Activated CD4-positive, CD25-positive, alpha-beta regulatory T cell treated with anti-CD3 and anti-CD28 coated beads, Interleukin-2, amount 50 U/mL, for 72 hours (primary cell): Measurements from ENCODE around the gene PAX8.
"Not testable (repeated sequence)": the region's sequence is repeated elsewhere in the genome, so short reads cannot be mapped to it uniquely, and the experiment has no call there.

Experiments used
- DNase-seq: peaks from one replicate; pipeline ENCODE4 v3.0.0; 2021

PAX8 gene

GRCh38 chr2:113278742-113279139, at the start of gene PAX8:
TSS of gene PAX8 (minus strand) at chr2:113278921. CDS start at chr2:113278394, 527 bp downstream.
- DNase-seq = no peak

DNA sequence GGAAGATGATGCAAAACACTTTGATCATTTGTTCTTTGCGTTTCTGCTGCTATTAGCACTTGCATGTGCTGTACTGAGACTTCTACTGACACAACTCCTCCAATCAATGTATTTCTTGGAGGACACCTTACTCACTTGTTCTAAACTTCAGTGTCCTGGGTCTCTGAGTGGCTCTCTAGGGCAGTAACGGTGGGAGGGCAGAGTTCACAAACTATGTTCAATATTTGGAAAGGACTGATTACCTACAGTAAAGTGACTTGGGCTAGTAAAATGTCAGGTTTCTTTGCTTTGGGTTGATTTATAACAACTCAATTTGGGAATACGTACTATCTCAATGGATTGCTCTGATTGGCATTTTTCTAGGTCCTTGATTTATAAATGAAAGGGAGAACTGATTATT, 49.3 kb upstream of the PAX8 start:
- no peak for DNase-seq

GRCh38 chr2:113325161-113325731, 46.5 kb upstream of the PAX8 start:
- not testable (repeated sequence) for DNase-seq

DNA sequence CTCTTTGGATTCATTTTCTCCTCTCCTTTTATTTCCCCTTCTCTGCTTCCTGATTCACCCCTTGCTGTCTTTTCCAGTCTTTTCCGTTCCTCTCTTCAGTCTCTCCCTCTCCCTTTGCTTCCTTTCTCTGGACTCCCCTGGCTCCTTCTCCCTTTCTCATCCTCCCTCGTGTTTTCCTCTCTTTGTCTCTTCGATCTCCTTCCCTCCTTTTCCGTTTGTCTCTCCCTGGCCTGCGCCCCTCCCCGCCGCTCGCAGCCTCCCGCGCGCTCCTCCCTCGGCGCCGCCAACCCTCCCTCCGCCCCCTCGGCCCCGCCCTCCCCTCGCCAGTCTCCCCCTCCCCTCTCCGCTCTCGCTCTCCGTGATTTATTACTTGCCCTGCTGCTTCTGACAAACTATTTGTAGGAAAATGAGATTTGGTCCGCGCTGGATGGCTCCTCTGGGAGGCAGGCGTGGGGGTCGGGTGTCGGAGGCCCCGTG, 46.0 kb upstream of the PAX8 start:
- peak; percentile 40 for DNase-seq

- DNase-seq = not testable (repeated sequence)
Measured at GRCh38 chr2:113323129-113323528, 44.4 kb upstream of the PAX8 start.

GRCh38 chr2:113320106-113320505, 41.4 kb upstream of the PAX8 start:
- DNase-seq = not testable (repeated sequence)

DNA sequence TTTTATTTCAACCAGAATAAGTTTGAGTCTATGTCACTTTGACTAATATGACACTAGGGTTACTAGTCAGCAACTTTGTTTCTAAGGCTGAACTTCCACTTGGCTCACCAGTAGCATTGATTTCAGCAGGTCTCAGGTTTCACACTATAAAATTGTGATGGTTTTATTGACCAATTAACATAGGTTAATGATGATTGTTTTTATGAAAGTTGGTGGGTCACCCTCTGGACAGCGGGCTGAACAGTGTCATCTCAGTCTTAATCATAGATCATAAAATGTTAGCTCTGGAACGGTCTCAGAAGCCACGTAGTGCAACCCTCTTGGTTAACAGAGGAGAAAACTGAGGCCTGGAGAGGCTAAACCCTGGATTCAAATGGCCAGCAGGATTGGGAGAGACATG, 40.2 kb upstream of the PAX8 start:
- not testable (repeated sequence) for DNase-seq

DNA sequence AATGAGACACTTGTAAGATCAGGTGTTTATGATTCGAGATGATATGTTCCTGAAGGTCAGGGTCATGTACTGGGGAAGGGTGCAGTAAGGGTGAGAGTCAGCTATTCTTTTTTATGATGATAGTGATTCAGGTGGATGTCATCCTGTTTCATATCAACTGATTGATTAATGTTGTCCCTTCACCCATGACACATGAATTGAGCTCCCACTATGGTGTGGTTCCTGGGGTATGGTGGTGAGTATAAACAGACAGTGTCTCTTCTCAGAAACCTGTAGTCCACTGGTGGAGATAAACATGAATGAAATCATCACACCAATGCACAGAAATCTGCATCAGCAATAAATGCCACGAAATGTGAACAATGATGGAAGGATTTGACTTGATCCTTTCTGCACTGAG, 37.4 kb upstream of the PAX8 start:
- no peak for DNase-seq

- DNase-seq = not testable (repeated sequence)
Measured at GRCh38 chr2:113314663-113315062, 35.9 kb upstream of the PAX8 start.

DNA sequence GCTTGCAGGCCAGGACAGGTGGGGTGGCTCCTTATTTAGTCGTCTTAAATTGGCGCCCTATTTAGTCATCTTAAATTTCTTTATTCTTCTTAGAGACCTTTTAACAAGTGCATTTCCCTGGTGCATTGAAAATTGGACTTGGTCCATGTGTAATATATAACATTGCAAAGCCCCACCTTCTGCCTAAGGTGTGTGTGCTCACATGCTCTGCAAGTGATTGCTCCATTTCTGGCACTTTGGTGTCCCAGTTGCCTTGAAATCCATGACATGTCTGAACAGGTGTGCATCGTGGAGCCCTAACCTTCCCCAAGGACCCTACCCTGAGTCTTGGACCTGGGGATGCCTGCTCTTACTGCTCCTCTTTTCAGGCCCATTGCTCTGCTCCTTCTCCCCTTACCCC, 35.5 kb upstream of the PAX8 start:
- not testable (repeated sequence) for DNase-seq

GRCh38 chr2:113311781-113312180, 33.1 kb upstream of the PAX8 start:
- DNase-seq = not testable (repeated sequence)

- DNase-seq = not testable (repeated sequence)
Measured at GRCh38 chr2:113311191-113311590, 32.5 kb upstream of the PAX8 start.

DNA sequence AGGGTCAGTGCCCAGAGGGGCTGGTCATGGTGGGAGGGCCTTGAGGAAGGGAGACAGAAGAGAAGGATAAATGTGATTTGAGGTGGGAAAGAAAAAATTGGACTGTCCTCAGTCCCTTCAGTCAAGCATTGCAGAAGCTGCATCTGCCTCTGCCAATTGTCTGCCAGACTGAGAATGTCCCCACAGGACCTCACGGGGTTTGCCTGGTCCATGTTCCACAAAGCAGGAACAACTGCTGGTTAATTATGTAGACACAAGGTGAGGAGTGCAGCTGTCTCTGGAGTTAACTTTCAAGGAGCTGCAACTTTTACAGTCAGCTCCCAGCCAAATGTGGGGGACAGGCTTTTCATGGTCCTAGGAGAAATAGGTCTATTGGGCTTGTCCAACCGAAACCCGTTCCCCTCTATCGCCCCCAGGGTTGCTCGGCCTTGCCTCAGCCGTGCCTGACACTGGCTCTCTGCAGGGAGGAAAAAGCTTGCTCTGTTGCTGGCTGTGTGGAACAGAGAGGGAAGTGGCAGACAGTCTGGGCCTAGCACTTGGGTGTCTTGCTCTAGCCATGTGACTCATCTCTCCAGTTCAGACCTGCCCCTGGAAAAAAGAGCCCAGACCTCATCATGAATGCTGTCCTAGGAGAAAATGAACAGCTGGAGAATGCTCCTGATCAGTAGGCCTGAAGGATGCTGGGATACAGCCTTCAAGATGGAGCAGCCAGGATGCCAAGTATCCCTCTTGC, 31.1 kb upstream of the PAX8 start:
- DNase-seq = no peak

DNA sequence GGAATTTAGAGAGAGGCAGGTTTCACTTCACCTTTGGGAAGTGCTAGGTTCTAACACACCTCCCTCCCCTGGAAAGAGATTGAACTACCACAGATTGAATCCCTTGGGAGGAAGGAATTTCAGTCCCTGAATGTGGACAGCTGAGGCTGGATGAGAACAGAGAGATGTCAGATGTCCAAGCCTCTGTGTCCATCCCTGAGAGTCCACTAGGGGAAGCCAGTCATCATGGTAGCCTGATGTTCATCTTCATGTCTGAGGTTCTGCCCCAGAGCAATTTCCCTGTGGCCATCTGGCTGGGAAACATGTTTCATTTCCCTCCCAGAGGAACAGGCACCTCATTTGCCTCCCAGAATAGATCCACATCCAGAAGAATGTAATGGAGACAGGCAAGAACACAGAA, 30.1 kb upstream of the PAX8 start:
- DNase-seq = not testable (repeated sequence)

- DNase-seq = not testable (repeated sequence)
Measured at GRCh38 chr2:113306207-113306606, 27.5 kb upstream of the PAX8 start.

DNA sequence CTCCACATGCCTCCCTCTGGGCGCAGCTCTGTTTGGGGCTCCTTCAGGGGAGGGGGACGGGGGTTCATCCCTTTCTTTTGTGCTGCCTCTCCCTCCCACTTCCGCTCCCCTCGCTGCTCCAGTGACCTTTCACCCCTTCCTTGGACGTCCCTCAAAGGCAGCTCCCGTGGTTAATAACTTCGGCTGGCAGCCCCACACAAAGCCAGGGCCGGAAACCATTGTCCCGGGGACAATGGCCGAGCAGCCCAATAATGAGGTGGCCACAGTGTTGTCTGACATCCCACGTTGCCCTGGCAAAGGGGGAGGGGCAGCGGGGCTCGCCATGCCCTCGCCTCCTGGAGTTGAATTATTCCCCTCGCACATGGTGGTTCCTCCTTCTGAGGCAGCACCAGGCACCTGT, 27.0 kb upstream of the PAX8 start:
- DNase-seq = not testable (repeated sequence)

DNA sequence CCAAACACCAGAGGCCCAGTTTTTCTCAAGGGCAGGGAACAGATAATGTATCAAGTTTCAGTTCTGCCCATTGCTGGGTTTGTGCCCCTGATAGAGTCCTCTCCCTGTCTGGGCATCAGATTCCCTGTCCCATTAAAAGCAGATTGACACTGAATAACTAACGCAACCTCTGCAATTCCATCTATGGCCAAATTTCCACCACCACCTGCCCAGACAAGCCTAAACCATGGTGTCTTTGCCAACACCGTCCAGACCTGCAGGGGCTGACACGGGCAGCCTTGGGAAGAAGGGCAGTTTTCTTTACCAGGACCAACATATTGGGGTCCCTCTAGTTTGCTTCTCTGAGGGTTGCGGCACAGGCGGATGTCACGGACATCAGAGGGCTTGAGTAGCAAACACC, 26.4 kb upstream of the PAX8 start:
- no peak for DNase-seq

DNA sequence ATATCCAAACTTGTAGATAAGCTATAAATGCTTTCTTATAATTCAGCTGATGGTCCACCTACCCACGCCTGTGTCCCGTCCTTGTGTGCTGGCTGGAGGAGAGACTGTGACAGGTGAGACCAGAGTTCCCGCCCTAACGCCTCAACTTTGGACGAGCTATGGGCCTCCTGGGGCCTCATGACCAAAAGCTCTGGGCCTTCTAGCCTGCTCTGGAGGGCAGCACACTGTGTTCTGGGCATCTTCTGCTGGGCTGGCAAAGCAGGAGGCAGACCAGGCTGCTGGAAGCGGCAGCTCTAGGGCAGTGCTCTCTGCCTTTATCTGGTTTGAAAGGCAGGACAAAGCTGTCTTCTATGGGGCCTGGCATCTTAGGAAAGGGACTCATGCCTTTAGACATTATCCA, 26.0 kb upstream of the PAX8 start:
- DNase-seq = no peak

GRCh38 chr2:113302216-113302980, 23.7 kb upstream of the PAX8 start:
- not testable (repeated sequence) for DNase-seq

DNA sequence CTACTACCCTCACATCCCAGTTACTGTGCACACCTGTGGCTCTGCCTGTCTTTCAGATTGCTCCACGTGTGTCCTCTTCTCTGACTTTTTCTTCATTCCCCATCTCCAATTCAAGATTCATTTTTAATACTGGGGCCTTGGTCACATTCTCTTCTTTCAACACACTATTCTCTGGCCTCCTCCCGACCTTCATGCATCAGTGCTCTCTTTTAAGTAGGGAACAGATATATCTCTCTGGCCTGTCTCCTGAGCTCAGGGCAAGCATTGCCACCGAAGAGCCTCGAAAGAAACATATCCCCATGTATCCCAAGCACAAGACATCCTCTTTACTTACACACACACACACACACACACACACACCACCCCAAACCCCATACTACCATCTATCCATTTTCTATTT, 21.6 kb upstream of the PAX8 start:
- no peak for DNase-seq

- no peak for DNase-seq
Measured at GRCh38 chr2:113298176-113298575, 19.5 kb upstream of the PAX8 start.

GRCh38 chr2:113297590-113297989, 18.9 kb upstream of the PAX8 start:
- peak; percentile 55 for DNase-seq

GRCh38 chr2:113291191-113291590, 12.5 kb upstream of the PAX8 start:
- DNase-seq = no peak

DNA sequence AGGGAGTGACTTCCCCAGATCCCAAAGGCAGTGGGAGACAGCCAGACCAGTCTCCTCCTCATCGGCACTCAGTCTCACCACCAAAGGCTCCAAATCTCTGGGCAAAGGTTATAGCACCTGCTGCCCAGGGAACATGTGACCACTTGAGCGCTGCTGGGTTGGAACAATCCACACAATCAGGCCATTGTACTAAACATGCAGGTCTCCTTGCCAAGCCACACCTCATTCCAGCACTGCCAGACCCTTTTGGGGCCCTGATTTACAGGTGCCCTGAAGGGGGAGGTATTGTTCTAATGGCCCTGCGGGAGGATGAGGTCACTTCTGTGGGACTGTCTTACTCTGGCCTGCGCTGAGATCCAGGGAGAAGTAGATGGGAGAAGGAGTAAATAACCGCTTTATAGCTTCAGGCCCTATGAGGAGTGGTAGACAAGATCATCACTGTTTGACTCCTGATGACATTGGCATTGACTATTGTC, 10.0 kb upstream of the PAX8 start:
- DNase-seq = not testable (repeated sequence)
